Renal cortex interstitium (tissue), 15 donors: ENCODE measurements around the gene APLP1. TPM values are rescaled to one million over a fixed set of nuclear protein-coding genes. Genes with fewer than 3 reads are reported as not detected.
"Not testable (repeated sequence)": the region's sequence is repeated elsewhere in the genome, so short reads cannot be mapped to it uniquely, and the experiment has no call there.

Experiments used
- DNase-seq, 11 donors: peaks; one replicate each; pipeline ENCODE4 v3.0.0-alpha.2; 2013; ENCODE audit warnings: low read depth in 9 of 11, low spot score in 4 of 11; ENCODE audit errors: extremely low read depth in 1 of 11
- long read RNA-seq, 16 experiments: transcript quantifications; one replicate each; lab custom pipeline, GENCODE V29; 2026
- polyA plus RNA-seq, 3 donors: library from polyadenylated mRNA; unstranded; fragments of 120-200 nt; gene quantifications; one replicate each; pipeline ENCODE4 v1.2.1, GENCODE V29; 2013; ENCODE audit not compliant: insufficient read length in 3 of 3

The APLP1 gene
- 10 to 100 TPM; 24.2 to 27.4 (median 27.3) TPM for polyA plus RNA-seq
- long read RNA-seq, donor 1, partial matches to known transcripts, result 0 of 1 reads
- long read RNA-seq, donor 1, other reads (novel, unspliced or antisense), result 0 of 1 reads
- long read RNA-seq, donor 2, partial matches to known transcripts, result 0 of 2 reads
- long read RNA-seq, donor 2, other reads (novel, unspliced or antisense), result 0 of 2 reads
- long read RNA-seq, donor 3, result 0 reads
- long read RNA-seq, donor 4, result 0 reads
- long read RNA-seq, donor 5, partial matches to known transcripts, result 0 of 2 reads
- long read RNA-seq, donor 5, other reads (novel, unspliced or antisense), result 0 of 2 reads
- long read RNA-seq, donor 6, partial matches to known transcripts, result 0 of 2 reads
- long read RNA-seq, donor 6, other reads (novel, unspliced or antisense), result 0 of 2 reads
- long read RNA-seq, donor 7, partial matches to known transcripts, result 0 of 1 reads
- long read RNA-seq, donor 7, other reads (novel, unspliced or antisense), result 0 of 1 reads
- long read RNA-seq, donor 8, partial matches to known transcripts, result 7 of 7 reads
- long read RNA-seq, donor 8, other reads (novel, unspliced or antisense), result 0 of 7 reads
- long read RNA-seq, donor 9, partial matches to known transcripts, result 0 of 2 reads
- long read RNA-seq, donor 9, other reads (novel, unspliced or antisense), result 0 of 2 reads
- long read RNA-seq, donor 10, result 0 reads
- long read RNA-seq, donor 11, partial matches to known transcripts, result 0 of 1 reads
- long read RNA-seq, donor 11, other reads (novel, unspliced or antisense), result 0 of 1 reads
- long read RNA-seq, donor 12, result 0 reads
- long read RNA-seq, donor 13, partial matches to known transcripts, result 0 of 3 reads
- long read RNA-seq, donor 13, other reads (novel, unspliced or antisense), result 0 of 3 reads
- long read RNA-seq, donor 14, partial matches to known transcripts, result 0 of 1 reads
- long read RNA-seq, donor 14, other reads (novel, unspliced or antisense), result 0 of 1 reads
- long read RNA-seq, donor 15, result 0 reads
- long read RNA-seq, donor 16, partial matches to known transcripts, result 0 of 13 reads
- long read RNA-seq, donor 16, other reads (novel, unspliced or antisense), result 10 of 13 reads

DNA sequence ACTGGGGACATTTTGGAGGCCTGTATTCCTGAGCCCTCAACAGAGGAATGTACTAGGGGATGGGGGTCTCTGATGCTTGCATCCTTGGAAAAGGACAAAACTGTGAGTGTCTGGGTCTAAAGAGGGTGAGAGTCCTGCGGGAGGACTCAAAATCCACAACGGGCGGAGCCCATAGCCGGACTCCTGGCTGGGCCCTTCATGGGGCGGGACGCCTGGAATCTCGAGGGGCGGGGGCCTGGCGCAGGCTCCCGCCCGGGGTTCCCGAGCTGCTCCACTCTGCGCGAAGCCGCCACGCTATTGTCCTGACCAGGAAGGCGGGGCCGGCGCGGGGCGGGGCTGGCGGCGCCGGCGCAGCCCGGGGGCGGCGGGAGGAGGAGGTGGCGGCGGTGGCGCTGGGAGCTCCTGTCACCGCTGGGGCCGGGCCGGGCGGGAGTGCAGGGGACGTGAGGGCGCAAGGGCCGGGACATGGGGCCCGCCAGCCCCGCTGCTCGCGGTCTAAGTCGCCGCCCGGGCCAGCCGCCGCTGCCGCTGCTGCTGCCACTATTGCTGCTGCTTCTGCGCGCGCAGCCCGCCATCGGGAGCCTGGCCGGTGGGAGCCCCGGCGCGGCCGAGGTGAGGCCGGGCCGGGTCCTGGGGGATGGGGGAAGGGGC lies at the start of gene APLP1:
APLP1 (plus strand) TSS at position 403 of the 651 bp plus-strand sequence; CDS start at position 466, 63 bp downstream.
- DNase-seq, result no peak

DNA sequence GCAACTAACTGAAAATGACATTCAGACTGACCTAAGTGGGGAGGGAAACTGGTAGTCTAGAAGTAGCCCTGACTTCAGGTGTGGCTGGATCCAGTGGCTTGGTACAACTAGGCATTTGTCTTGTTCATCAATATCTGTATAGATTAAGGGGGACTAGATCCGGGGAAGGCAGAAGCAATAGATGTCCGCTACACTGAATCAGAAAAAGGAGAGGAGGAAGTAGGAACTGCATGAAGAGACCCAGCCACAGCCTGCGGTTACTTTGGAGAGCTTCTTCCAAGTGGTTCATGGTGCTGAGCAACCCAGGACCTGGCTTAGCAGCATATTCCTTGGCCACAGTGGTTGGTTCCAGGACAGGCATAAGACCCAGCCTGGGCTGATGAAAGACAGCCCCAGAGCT lies 45.8 kb upstream of the APLP1 start:
- DNase-seq, result no peak

DNA sequence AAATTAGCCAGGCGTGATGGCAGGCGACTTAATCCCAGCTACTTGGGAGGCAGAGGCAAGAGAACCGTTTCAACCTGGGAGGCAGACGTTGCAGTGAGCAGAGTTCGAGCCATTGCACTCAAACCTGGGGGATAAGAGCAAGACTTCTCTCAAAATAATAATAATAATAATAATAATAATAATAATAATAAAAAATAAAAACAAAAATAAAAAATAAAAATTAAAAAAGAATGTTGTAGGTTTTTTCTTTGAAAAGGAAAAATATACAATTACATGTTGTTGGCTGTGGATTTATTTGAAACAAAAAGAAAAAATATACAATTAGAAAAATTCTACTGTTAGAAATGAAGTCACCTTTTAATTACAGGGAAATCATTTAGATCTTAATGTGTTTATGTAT lies 44.2 kb upstream of the APLP1 start:
- DNase-seq, result no peak

DNA sequence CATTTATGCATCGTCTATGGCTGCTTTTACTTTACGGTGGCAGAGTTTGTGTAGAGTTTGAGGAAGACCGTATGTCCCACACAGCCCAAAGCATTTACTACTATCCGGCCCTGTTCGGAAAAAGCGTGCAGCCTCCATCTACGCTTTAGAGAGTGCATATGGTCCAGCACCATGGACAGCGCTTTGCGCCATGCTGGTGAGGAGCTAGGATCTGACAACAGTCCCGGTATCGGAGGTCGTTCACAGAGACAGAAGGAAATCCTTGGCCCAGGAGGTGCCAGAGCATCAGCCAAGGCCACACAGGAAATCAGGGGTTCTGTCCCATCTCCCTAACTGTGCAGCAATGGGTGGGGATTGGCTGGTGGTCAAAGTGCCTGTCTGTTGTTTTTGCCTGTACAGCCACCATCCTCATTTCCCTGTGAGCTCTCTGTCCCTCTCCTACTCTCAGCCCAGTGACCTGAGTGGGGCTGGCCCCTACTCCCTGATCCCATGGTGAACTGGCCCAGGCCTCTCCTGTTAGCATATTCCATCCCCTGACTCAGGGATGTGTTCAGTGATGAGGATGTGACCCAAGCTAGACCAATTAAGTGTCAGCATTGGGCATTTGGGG lies 39.6 kb upstream of the APLP1 start:
- DNase-seq, result peak; percentile 69 to 89 (median 80)

DNA sequence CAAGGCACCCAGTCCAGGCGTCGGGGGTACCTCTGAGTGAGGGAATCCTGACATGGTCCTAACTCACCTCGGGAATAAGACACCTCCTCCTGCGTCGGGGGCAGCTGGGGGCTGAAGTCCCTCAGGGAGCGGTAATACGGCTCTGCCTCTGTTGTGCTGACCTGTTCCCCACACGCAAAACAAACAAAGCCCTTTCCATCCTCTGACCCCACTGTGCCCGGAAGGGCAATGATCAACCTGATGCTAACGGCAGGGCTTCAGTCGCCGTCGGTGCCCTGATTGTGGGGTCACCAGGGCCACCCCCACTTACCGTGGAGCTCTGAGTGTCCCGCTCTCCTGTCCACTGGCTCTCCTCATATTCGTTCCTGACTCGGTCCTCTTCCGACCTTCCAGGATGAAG lies 37.4 kb upstream of the APLP1 start:
- no peak for DNase-seq

DNA sequence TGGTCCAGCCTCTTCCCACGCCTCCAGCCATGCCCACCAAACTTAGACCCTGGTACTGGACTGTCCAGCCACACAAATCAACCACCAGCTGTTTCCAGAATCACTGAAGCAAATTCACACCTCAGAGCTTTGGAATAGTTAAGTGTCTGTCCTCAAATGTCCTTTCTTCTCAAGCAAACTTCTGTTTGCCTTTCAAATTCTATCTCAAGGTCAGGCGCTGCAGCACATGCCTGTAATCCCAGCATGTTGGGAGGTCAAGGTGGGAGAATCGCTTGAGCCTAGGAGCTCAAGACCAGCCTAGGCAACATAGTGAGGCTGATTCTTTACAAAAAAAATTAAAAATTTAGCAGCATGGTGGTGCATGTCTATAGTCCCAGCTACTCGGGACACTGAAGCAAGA lies 36.3 kb upstream of the APLP1 start:
- DNase-seq, result no peak

DNA sequence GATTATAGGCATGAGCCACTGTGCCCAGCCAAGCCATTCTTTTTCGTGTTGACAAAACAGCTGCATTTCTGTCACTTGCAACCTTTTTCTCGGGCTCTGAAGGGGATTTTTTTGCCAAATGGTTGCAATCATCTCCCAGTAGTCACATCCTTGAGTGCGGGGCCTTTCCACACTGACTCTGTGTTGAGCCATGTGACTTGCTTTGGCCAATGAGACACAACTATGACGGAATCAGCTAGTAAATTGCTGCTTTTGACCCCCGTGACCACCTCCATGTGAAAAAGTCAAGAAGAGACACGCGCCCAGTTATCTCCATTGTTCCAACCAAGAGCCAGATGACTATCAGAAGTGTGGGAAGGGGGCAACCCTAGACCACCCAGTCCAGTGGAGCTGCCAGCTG lies 34.4 kb upstream of the APLP1 start:
- no peak for DNase-seq

DNA sequence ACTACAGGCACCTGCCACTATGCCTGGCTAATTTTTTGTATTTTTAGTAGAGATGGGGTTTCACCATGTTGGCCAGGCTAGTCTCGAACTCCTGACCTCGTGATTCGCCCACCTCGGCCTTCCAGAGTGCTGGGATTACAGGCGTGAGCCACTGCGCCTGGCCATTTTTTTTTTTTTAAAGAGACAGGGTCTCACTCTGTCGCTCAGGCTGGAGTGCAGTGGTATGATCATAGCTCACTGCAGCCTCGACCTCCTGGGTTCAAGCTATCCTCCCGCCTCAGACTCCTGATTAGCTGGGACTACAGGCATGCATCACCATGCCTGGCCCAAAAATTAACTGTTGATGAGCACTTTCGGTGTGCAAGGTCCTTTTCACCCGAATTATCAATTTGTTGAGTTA lies 32.3 kb upstream of the APLP1 start:
- not testable (repeated sequence) for DNase-seq

DNA sequence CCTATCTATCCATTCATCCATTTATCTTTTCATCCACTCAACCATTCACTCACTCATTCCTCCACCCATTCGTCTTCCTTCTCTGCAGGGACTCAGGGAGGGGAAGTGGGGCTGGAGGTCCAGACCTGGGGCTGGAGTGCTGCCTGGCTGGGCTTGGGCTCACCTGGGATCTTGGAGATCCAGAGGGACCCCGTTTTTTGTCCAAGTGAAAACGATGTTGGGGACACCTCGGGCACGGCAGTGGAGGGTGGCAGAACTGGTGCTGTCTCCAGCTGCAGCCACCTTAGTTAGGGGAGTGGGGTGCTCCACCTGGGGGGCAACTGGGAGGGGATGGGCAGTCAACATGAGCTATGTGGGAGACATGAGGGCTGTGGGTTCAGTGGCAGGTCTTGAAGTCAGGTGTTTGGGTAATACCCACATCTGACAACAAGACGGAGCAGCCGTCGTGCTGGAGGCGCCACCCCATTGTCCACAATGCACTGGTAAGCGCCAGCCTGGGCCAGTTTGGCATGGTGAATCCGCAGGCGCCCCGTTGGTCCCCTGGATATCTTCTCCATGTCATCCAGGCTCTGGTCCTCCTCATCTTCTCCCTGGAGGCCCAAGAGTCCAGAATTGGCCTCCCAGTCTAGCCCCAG lies 26.3 kb upstream of the APLP1 start:
- no peak for DNase-seq

DNA sequence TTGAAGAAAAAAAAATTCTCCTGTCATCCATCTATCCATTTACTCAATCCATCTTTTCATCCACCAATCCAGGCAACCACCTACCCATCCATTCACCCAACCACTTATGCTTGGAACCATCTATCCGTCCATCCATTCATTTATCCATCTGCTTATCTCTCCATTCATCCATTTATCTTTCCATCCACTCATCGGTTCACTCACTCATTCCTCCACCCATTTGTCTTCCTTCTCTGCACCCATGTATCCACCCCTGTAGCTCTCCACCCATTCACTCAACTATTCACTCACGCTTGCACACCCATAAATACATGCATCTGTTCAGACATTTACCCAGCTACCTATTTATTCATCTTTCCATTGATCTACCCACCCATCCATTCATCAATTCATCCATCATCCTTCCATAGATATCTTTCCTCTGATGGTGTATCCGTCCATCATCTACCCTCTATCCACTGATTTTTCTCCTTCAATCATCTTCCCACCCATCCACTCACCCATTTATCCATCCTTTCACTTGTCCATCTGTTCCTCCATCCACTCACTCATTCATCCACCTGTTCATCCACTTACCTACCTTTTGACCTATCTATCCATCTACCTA lies 25.6 kb upstream of the APLP1 start:
- DNase-seq, result no peak

DNA sequence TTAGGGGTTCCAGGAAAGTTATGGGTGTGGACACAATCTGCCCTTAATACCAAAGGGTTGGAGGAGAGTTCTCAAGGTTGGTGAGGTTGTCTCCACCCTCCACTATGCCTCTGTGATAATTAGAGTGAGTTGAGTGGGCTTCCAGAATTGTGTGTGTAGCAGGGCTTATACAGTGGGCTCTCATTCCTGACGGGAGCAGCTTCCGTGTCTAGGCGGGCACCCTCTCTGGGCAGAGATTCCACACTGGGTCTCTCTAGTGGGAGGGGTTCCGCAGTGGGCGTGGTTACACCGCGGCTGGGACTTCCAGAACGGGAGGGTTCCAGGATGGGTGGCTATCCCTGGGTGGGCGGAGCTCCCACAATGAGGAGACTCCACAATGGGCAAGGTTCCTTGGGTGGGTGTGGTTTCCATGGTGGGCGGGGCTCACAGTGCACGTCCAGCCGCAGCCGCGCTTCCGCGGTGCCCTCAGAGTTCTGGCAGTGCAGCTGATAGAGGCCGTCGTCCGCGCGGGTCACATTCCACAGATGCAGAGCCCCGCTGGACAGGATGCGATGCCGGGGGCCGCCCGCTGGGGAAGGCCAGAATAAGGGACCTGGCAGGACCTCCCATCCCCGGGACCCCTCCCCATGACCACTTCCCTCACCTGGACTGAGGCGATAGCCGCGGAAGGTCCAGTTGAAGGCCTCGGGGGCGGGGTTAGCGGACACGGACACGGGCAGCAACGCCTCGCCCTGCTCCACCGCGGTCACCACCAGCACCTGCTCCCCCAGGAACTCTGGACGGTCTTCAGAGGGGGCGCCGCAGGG lies 24.5 kb upstream of the APLP1 start:
- no peak for DNase-seq

DNA sequence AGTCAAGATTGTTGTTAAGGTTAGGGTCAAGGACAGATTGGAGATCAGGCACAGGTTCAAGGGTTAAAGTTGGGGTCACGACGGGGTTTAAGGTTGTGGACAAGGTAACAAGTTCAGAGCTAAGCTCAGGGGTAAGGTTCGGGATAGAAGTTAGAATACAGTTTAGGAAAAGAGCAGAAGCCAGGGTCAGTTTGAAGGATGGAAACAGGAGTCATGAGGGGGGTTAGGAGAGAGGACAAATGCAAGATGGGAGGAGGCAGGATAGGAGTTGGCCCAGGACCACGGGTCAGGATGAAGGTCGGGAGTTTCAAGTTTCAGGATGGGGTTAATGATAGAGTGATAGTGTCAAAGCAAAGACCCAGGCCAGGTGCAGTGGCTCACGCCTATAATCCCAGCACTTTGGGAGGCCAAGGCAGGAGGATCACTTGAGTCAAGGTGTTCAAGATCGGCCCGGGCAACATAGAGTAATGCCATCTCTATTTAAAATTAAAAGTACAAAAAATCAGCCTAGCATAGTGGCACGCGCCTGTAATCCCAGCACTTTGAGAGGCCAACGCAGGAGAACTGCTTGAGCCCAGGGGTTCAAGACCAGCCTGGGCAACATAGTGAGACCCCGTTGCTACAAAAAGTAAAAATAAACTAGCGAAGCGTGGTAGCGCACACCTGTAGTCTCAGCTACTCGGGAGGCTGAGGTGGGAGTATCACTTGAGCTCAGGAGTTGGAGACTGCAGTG lies 23.7 kb upstream of the APLP1 start:
- DNase-seq, result no peak

DNA sequence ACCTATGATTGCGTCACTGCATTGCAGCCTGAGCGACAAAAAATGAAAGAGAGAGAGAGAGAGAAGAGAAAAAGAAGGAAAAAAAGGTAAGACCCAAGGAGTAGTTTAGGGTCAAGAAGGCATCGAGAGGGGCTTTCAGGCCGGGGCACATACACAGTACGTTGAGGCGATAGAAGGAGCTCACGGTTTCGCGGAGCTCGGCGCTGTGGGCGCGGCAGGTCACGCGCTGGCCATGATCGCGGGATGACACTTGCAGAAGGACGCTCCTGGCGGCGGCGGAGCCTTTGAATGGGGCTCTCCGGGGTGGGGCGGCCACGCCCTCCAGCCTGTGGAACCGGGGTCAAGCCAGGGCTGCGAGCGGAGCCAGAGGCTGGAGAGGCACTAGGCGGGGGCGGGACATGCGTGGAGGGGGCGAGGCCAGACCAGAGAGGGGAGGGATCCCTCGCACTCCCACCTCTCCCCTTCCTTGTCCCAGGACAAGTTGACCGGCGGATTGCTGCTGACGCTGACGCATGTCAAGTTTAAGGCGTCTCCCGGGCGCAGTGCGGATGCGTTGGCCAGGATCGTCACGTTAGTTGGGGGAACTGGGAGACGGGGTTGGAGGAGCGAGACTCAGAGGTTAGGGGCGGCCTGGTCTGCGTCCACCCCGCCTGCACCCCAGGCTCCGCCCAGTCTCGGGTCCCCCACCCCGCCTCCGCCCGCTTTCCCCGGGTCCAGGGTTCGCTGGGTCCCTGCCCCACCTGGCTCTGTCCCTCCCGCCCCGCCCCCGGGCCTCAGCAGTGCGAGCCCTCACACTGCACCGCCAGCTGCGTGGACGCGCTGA lies 22.9 kb upstream of the APLP1 start:
- DNase-seq, result no peak

DNA sequence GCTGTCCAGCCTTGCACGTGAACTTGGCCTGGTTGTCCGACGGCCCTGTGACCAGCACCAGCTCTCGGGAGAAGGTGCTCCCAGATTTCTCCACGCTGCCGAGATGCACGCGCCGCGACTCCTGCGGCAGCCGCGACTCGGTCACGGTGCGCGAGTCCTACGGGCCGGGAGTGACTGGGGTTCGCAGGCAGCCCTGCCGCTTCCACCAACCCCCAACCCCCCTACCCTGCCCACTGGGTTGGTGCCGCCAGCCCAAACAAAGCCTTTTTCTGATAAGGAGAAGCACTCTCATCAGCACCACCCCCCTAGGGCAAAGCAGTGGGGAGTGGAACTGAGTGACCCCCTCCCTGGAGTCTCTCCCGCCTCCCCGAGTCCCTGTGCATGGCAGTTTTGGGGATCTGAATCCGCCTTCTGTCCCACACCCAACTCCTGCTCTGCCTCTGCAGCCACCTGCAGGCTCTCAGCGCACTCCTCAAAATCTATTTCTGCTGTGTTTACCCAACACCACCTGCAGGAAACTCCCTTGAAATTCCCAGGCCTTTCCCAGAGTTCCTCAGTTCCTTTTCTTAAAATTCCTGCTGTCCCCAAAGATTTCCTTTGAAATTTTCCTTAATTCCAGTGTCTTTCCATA lies 22.2 kb upstream of the APLP1 start:
- no peak for DNase-seq

DNA sequence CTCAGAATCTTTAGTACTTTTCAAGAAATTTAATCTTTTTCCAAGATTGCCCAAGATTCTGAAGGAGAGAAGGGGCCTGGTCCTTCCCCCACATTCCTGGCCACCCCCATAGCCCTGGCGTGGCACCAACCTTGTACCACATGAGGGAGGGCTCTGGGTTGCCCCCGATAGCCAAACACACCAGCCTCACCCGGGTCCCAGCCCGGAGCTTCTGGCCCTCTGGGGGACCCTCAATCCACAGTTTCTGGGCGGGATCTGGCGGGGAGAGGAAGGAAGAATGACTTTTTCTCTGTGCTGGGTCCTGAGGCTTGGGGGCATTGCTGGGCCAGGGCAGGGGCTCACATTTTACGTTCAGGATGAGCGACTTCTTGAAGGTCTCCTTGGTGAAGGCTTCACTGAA lies 20.5 kb upstream of the APLP1 start:
- DNase-seq, result no peak
